ENCODE data around the gene SERPINB10.
"Not testable (repeated sequence)": the region's sequence is repeated elsewhere in the genome, so short reads cannot be mapped to it uniquely, and the experiment has no call there.

SERPINB10 gene

GRCh38 chr18:63894106-63894772, 13.5 kb upstream of the SERPINB10 start:
- no peak for DNase-seq

- DNase-seq = no peak
Measured at GRCh38 chr18:63895190-63895589, 12.6 kb upstream of the SERPINB10 start.

- DNase-seq = no peak
Measured at GRCh38 chr18:63897072-63897471, 10.7 kb upstream of the SERPINB10 start.

GRCh38 chr18:63899206-63899605, 8.6 kb upstream of the SERPINB10 start:
- DNase-seq = no peak

GRCh38 chr18:63903851-63904570, 3.7 kb upstream of the SERPINB10 start:
- DNase-seq = no peak

GRCh38 chr18:63904694-63905093, 3.1 kb upstream of the SERPINB10 start:
- no peak for DNase-seq

- no peak for DNase-seq
Measured at GRCh38 chr18:63905361-63905760, 2.4 kb upstream of the SERPINB10 start.

GRCh38 chr18:63906056-63906455, 1.7 kb upstream of the SERPINB10 start:
- DNase-seq = no peak

GRCh38 chr18:63908858-63909257, 1.1 kb downstream of the SERPINB10 start:
- no peak for DNase-seq

GRCh38 chr18:63909870-63910269, 2.1 kb downstream of the SERPINB10 start:
- no peak for DNase-seq

GRCh38 chr18:63917817-63918216, 10.1 kb downstream of the SERPINB10 start:
- DNase-seq = no peak

GRCh38 chr18:63922049-63922448, 14.3 kb downstream of the SERPINB10 start:
- DNase-seq = no peak

- no peak for DNase-seq
Measured at GRCh38 chr18:63924551-63924950, 16.8 kb downstream of the SERPINB10 start.

- DNase-seq = no peak
Measured at GRCh38 chr18:63928331-63928730, 20.6 kb downstream of the SERPINB10 start.

GRCh38 chr18:63929369-63929768, 21.6 kb downstream of the SERPINB10 start:
- not testable (repeated sequence) for DNase-seq

GRCh38 chr18:63930773-63931354, 23.1 kb downstream of the SERPINB10 start:
- no peak for DNase-seq

GRCh38 chr18:63936156-63936931, 28.6 kb downstream of the SERPINB10 start:
- peak; percentile 72 for DNase-seq

- DNase-seq = no peak
Measured at GRCh38 chr18:63936932-63937393, 29.2 kb downstream of the SERPINB10 start.

GRCh38 chr18:63940008-63940407, 32.2 kb downstream of the SERPINB10 start:
- DNase-seq = no peak

GRCh38 chr18:63940543-63941050, 32.8 kb downstream of the SERPINB10 start:
- DNase-seq = not testable (repeated sequence)

GRCh38 chr18:63947051-63947790, 39.5 kb downstream of the SERPINB10 start:
- DNase-seq = no peak

- peak; percentile 80 for DNase-seq
Measured at GRCh38 chr18:63949068-63949737, 41.4 kb downstream of the SERPINB10 start, which contains the start of gene HMSD. HMSD (plus strand) TSS chr18:63949301; CDS start chr18:63953456, 4,155 bp downstream.
